Thyroid gland (tissue), 4 donors: ENCODE data around the gene PHF14. TPM values are rescaled to one million over a fixed set of nuclear protein-coding genes. Genes with fewer than 3 reads are reported as not detected.

Experiments
- DNase-seq, 2 donors: peaks; one replicate each; pipeline ENCODE4 v3.0.0-alpha.2; 2019
- H3K27ac ChIP-seq, 3 donors: fragments of 200-600 bp; sonication (generic); 1 replicate in 2 of 3; 2 replicates in 1 of 3; pipeline ENCODE4 v1.5.1; 2016 to 2019; ENCODE audit warnings: mild to moderate bottlenecking in 1 of 3, moderate library complexity in 1 of 3
- H3K27me3 ChIP-seq: fragments of 200-600 bp; sonication (generic); one replicate; pipeline ENCODE4 v1.5.1; 2019
- H3K36me3 ChIP-seq, 2 donors: fragments of 200-600 bp; sonication (generic); one replicate each; pipeline ENCODE4 v1.5.1; 2016 to 2019
- H3K4me1 ChIP-seq, 2 donors: fragments of 200-600 bp; sonication (generic); one replicate each; pipeline ENCODE4 v1.5.1; 2017 to 2019
- H3K4me3 ChIP-seq, 3 donors: fragments of 200-600 bp; sonication (generic); replicated peaks in 1 of 3; 1 replicate in 2 of 3; 2 replicates in 1 of 3; pipeline ENCODE4 v1.5.1; 2016; ENCODE audit warnings: mild to moderate bottlenecking in 1 of 3
- H3K9me3 ChIP-seq: fragments of 200-600 bp; sonication (generic); one replicate; pipeline ENCODE4 v1.5.1; 2017
- POLR2A ChIP-seq, 2 donors: fragments of 450-650 bp; IDR thresholded peaks; one replicate each; pipeline ENCODE4 v1.6.1; 2017; ENCODE audit warnings: antibody characterized with exemption in 2 of 2, mild to moderate bottlenecking in 2 of 2, moderate library complexity in 1 of 2
- WGBS, 2 donors: methylation state at CpG; one replicate each; pipeline ENCODE4 v1.1.5; 2017; 5-methylcytosine and 5-hydroxymethylcytosine counted together
- intact Hi-C: fragments of 100-400 bp; cut with DNase I; formaldehyde crosslinking; loops from one replicate; pipeline ENCODE4 v1.15.1; 2023
- total RNA-seq, 4 donors: library from RNA; depleted of rRNA; stranded (reverse); fragments of >200 nt; gene quantifications; one replicate each; pipeline ENCODE4 v1.2.3, GENCODE V29; 2016
- TF ChIP-seq, protein P1 (sequence below), 6 experiments: fragments of 200-600 bp in 3 of 6; fragments of 450-650 bp in 3 of 6; sonication (generic) in 3 of 6; IDR thresholded peaks; one replicate each; pipeline ENCODE4 v1.5.1; 2016 to 2019; ENCODE audit warnings: antibody characterized with exemption in 6 of 6, mild to moderate bottlenecking in 2 of 6, inconsistent platforms in 1 of 6, moderate library complexity in 1 of 6

PHF14 gene
- total RNA-seq, 4 donors from 2014 or later: 30.9 to 46.3 (median 36.8) TPM

DNA sequence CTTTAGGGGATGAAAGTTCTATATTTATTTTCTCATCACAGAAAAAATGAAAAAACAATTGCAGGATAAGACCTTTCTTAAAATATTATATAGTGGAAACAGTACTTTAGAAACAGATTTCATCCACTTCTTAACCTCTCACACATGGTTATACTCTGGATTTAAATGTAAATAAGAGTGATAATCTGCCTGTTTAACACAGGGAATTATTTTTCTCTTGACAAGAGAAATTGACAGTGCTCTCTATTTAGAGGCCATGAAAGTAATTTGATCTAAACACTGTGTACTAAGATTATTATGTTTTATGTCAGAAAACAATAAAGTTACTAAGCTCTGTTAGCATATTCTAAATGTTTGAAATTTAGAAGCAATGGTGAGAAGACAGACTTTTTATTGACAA, 88.4 kb downstream of the PHF14 start:
- DNase-seq: no peak
- Histone ChIP-seq H3K27ac (no peak overlapping the region), H3K36me3 (peaks cover 0 to 8% of the 10 kb centered on the region in 2 donors), H3K4me1 (no peaks in the 10 kb centered on the region), H3K9me3 (no peaks in the 10 kb centered on the region), H3K27me3 (no peaks in the 10 kb centered on the region), H3K4me3 (no peak overlapping the region)
- intact Hi-C loops: no loop called here
- no peak for TF ChIP-seq POLR2A (IDR thresholded peaks at IDR 0.05)

DNA sequence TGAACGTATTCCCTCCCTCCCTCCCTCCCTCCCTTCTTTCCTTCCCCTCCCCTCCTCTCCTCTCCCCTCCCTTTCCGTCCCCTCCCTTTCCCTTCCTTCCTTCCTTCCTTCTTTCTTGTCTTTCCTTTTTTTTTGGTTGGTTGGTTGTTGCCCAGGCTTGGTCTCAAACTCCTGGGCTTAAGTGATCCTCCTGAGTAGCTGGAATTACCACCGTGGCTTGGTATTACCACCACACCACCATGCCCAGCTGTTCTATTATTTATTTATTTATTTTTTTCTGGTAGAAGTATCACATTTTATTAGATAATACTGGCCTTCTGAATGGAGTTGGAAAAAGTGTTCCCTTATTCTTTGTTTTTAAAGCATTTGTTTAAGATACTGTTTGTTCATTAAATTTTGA, 95.9 kb downstream of the PHF14 start:
- H3K27ac ChIP-seq: no peak overlapping the region
- DNase-seq: no peak
- no peaks in the 10 kb centered on the region for H3K27me3 ChIP-seq
- no peaks in the 10 kb centered on the region for H3K9me3 ChIP-seq
- TF ChIP-seq POLR2A (IDR thresholded peaks at IDR 0.05): no peak
- TF ChIP-seq, protein P1, sequence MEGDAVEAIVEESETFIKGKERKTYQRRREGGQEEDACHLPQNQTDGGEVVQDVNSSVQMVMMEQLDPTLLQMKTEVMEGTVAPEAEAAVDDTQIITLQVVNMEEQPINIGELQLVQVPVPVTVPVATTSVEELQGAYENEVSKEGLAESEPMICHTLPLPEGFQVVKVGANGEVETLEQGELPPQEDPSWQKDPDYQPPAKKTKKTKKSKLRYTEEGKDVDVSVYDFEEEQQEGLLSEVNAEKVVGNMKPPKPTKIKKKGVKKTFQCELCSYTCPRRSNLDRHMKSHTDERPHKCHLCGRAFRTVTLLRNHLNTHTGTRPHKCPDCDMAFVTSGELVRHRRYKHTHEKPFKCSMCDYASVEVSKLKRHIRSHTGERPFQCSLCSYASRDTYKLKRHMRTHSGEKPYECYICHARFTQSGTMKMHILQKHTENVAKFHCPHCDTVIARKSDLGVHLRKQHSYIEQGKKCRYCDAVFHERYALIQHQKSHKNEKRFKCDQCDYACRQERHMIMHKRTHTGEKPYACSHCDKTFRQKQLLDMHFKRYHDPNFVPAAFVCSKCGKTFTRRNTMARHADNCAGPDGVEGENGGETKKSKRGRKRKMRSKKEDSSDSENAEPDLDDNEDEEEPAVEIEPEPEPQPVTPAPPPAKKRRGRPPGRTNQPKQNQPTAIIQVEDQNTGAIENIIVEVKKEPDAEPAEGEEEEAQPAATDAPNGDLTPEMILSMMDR (IDR thresholded peaks at IDR 0.05): no peak
- H3K4me3 ChIP-seq: no peak overlapping the region
- H3K36me3 ChIP-seq: no peaks in the 10 kb centered on the region
- no peaks in the 10 kb centered on the region for H3K4me1 ChIP-seq
- WGBS, 2 donors: 87 to 90% methylated on average over 3 of the region's 3 CpGs
- intact Hi-C loops: no loop called here

DNA sequence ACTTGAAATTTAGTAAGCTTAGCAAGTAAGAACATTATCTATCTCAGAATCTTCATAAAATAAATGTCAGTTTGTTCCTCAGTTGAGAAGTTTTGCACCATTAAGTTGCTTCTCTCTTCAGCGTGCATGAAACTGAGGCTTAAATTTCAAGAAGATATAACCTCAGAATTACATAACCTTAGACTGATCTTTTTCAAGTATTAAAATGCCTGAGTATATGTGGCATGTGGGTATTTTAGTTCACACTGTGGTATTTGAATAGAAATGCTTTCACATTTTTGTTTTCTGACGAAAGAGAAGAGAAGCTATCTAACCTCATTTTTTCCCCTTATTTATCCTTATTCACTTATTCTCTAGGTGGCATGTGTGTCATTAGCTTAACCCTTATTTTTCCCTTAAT, 104.1 kb downstream of the PHF14 start:
- Histone ChIP-seq H3K9me3 (no peaks in the 10 kb centered on the region), H3K27me3 (no peaks in the 10 kb centered on the region), H3K4me3 (no peak overlapping the region), H3K36me3 (no peaks in the 10 kb centered on the region), H3K4me1 (no peaks in the 10 kb centered on the region), H3K27ac (no peak overlapping the region)
- DNase-seq: no peak
- WGBS, 2 donors: 89 to 93% methylated on average over 2 of the region's 2 CpGs
- intact Hi-C loops: no loop called here
- TF ChIP-seq, protein P1 (IDR thresholded peaks at IDR 0.05): no peak
- no peak for TF ChIP-seq POLR2A (IDR thresholded peaks at IDR 0.05)

DNA sequence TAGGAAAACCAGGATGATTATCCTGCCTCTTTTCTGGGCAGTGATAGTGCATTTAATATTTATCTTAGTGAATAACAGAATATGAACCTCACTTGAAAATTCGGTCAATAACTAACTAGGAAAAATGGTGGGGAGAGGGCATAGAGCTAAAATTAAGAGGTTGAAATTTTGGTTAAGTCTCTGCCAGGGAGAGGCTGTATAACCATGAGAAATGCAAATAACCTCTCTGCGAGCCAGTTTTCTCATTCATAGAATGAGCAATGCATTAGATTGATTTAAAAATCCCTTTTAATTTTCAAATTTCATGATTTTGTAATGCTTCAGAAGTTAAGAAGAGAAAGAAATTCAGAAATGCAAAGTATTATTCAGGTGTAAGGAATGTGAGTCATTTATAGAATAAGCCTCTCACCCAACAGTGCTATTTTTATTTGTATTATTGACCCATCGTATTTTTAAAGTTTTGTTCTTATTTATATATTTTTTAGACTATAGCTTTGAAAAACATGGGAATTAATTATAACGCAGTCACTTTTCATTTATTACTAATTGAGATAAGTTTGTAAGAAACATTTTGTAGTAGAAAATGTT, 104.7 kb downstream of the PHF14 start:
- intact Hi-C loops: no loop called here
- Histone ChIP-seq H3K4me3 (no peak overlapping the region), H3K9me3 (no peaks in the 10 kb centered on the region), H3K27ac (no peak overlapping the region), H3K27me3 (no peaks in the 10 kb centered on the region), H3K4me1 (no peaks in the 10 kb centered on the region), H3K36me3 (no peaks in the 10 kb centered on the region)
- TF ChIP-seq POLR2A (IDR thresholded peaks at IDR 0.05): no peak
- TF ChIP-seq, protein P1 (IDR thresholded peaks at IDR 0.05): no peak
- 96% methylated on average over 4 of the region's 4 CpGs for WGBS, 2 donors
- no peak for DNase-seq

- Histone ChIP-seq H3K27ac (no peak overlapping the region), H3K4me3 (no peak overlapping the region), H3K36me3 (no peaks in the 10 kb centered on the region), H3K4me1 (no peaks in the 10 kb centered on the region), H3K27me3 (no peaks in the 10 kb centered on the region), H3K9me3 (no peaks in the 10 kb centered on the region)
- 96% methylated on average over 4 of the region's 4 CpGs for WGBS, 2 donors
- TF ChIP-seq POLR2A (IDR thresholded peaks at IDR 0.05): no peak
- intact Hi-C loops: no loop called here
- no peak for DNase-seq
Measured at GRCh38 chr7:11079907-11080306, 106.2 kb downstream of the PHF14 start.

DNA sequence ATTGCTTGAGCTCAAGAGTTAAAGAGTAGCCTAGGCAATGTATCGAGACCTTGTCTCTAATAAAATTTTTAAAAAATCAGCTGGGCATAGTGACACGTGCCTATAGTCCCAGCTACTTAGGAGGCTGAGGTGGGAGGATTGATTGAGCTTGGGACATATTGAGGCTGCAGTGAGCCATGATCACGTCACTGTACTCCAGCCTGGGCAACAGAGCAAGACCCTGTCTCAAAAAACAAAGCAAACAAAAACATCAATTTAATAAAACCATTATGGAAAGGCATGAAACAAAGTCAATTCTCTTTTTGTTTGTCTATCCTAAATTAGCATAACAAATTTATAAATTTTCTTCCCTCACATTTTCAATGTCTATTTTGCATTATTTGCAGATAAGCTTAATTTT, 108.4 kb downstream of the PHF14 start:
- DNase-seq: no peak
- intact Hi-C loops: no loop called here
- no peak overlapping the region for H3K27ac ChIP-seq
- no peaks in the 10 kb centered on the region for H3K4me1 ChIP-seq
- no peaks in the 10 kb centered on the region for H3K9me3 ChIP-seq
- TF ChIP-seq POLR2A (IDR thresholded peaks at IDR 0.05): no peak
- TF ChIP-seq, protein P1 (IDR thresholded peaks at IDR 0.05): no peak
- H3K27me3 ChIP-seq: no peaks in the 10 kb centered on the region
- H3K36me3 ChIP-seq: no peaks in the 10 kb centered on the region
- 96 to 97% methylated on average over 3 of the region's 3 CpGs for WGBS, 2 donors
- H3K4me3 ChIP-seq: no peak overlapping the region
